IMR-90 (cell line): Measurements from ENCODE around the gene COL20A1. TPM values are rescaled to one million over a fixed set of nuclear protein-coding genes. Genes with fewer than 3 reads are reported as not detected.

ENCODE experiments used
- ATAC-seq: fragments of 200-7000 bp; cut with Tn5 transposase; 2 replicates; pipeline ENCODE4 v1.9.1; 2020; ENCODE audit warnings: low read depth, mild to moderate bottlenecking, moderate library complexity
- BruUV-seq: library from RNA; stranded (reverse); fragments of 400-500 nt; replicated peaks from 2 replicates; lab custom pipeline; 2021; lab: Mats Ljungman, UMichigan
- CTCF ChIA-PET: fragments of 300-600 bp; formaldehyde crosslinking; extraction: SDS; loops from one replicate; lab custom pipeline; 2021; ENCODE audit warnings: antibody characterized with exemption; lab: Yijun Ruan, JAX
- POLR2A ChIA-PET: fragments of 300-600 bp; sonication (Branson Sonifier 250); formaldehyde crosslinking; loops from one replicate; lab custom pipeline; 2022; ENCODE audit warnings: antibody characterized with exemption; ENCODE audit not compliant: unreplicated experiment; lab: Charles Lee
- DNase-seq: peaks from one replicate; pipeline ENCODE4 v3.0.0; 2013
- H2AFZ ChIP-seq: replicated peaks from 2 replicates; pipeline ENCODE3; 2013; ENCODE audit warnings: low read length, mild to moderate bottlenecking; ENCODE audit not compliant: poor library complexity
- H2AK5ac ChIP-seq: 2 replicates; pipeline ENCODE4 v1.6.1; 2013; ENCODE audit warnings: low read depth, low read length, inconsistent platforms
- H2AK9ac ChIP-seq: replicated peaks from 2 replicates; pipeline ENCODE3; 2013; ENCODE audit warnings: mild to moderate bottlenecking, low read depth, low read length, moderate library complexity; ENCODE audit not compliant: poor library complexity
- H2BK120ac ChIP-seq: 2 replicates; pipeline ENCODE4 v1.6.1; 2013; ENCODE audit warnings: low read depth, low read length, inconsistent platforms
- H2BK15ac ChIP-seq: 3 replicates; pipeline ENCODE4 v1.6.1; 2013; ENCODE audit warnings: low read depth, low read length, inconsistent platforms
- H2BK20ac ChIP-seq: 2 replicates; pipeline ENCODE4 v1.6.1; 2013; ENCODE audit warnings: low read depth, mild to moderate bottlenecking, inconsistent platforms, low read length, moderate library complexity
- H2BK5ac ChIP-seq: 2 replicates; pipeline ENCODE4 v1.6.1; 2013; ENCODE audit warnings: mild to moderate bottlenecking, low read depth, low read length, inconsistent platforms; ENCODE audit not compliant: poor library complexity, severe bottlenecking
- H3K14ac ChIP-seq: replicated peaks from 2 replicates; pipeline ENCODE4 v1.6.1; 2013; ENCODE audit warnings: low read depth, low read length, inconsistent platforms
- H3K18ac ChIP-seq: 2 replicates; pipeline ENCODE4 v1.6.1; 2013; ENCODE audit warnings: low read depth, low read length, control low read depth
- H3K23ac ChIP-seq: 2 replicates; pipeline ENCODE4 v1.6.1; 2013; ENCODE audit warnings: low read depth, low read length, inconsistent platforms
- H3K27ac ChIP-seq: 2 replicates; pipeline ENCODE4 v1.5.1; 2013; ENCODE audit warnings: mild to moderate bottlenecking, control low read depth, low read length; ENCODE audit not compliant: insufficient read depth
- H3K27me3 ChIP-seq: 2 replicates; pipeline ENCODE4 v1.6.1; 2013; ENCODE audit warnings: low read length; ENCODE audit not compliant: control insufficient read depth, insufficient read depth
- H3K36me3 ChIP-seq: 2 replicates; pipeline ENCODE4 v1.6.1; 2013; ENCODE audit warnings: low read length, mixed read lengths; ENCODE audit not compliant: control insufficient read depth, insufficient read depth
- H3K4ac ChIP-seq: 2 replicates; pipeline ENCODE4 v1.6.1; 2013; ENCODE audit warnings: low read depth, low read length, inconsistent platforms
- H3K4me1 ChIP-seq: 2 replicates; pipeline ENCODE4 v1.6.1; 2013; ENCODE audit warnings: low read length, mixed read lengths; ENCODE audit not compliant: control insufficient read depth, insufficient read depth
- H3K4me2 ChIP-seq: 2 replicates; pipeline ENCODE4 v1.6.1; 2013; ENCODE audit warnings: low read depth, mild to moderate bottlenecking, control low read depth, low read length, moderate library complexity
- H3K4me3 ChIP-seq: 2 replicates; pipeline ENCODE4 v1.5.1; 2013; ENCODE audit warnings: low read depth, mild to moderate bottlenecking, control low read depth, low read length, moderate library complexity; ENCODE audit not compliant: insufficient read depth
- H3K56ac ChIP-seq: 2 replicates; pipeline ENCODE4 v1.6.1; 2013; ENCODE audit warnings: low read length, inconsistent platforms; ENCODE audit not compliant: insufficient read depth; ENCODE audit errors: extremely low read depth
- H3K79me1 ChIP-seq, 2 experiments: 2 replicates each; pipeline ENCODE4 v1.6.1; 2013; ENCODE audit warnings: low read length in 2 of 2, inconsistent platforms in 1 of 2, low read depth in 1 of 2
- H3K9ac ChIP-seq: 2 replicates; pipeline ENCODE4 v1.6.1; 2013; ENCODE audit warnings: low read depth, low read length, control low read depth
- H3K9me1 ChIP-seq: 2 replicates; pipeline ENCODE4 v1.6.1; 2013; ENCODE audit warnings: low read length, inconsistent platforms; ENCODE audit not compliant: insufficient read depth
- H3K9me3 ChIP-seq: 2 replicates; pipeline ENCODE4 v1.6.1; 2013; ENCODE audit warnings: low read length; ENCODE audit not compliant: control insufficient read depth, insufficient read depth
- H4K20me1 ChIP-seq: 2 replicates; pipeline ENCODE4 v1.6.1; 2013; ENCODE audit warnings: low read length, inconsistent platforms; ENCODE audit not compliant: insufficient read depth
- H4K5ac ChIP-seq: 2 replicates; pipeline ENCODE4 v1.6.1; 2013; ENCODE audit warnings: mild to moderate bottlenecking, low read depth, low read length, control low read depth
- H4K8ac ChIP-seq, 2 experiments: 2 replicates each; pipeline ENCODE4 v1.6.1; 2013; ENCODE audit warnings: low read depth in 2 of 2, low read length in 2 of 2, control low read depth in 1 of 2, inconsistent platforms in 1 of 2
- H4K91ac ChIP-seq: 2 replicates; pipeline ENCODE4 v1.6.1; 2013; ENCODE audit warnings: low read depth, low read length, inconsistent platforms; ENCODE audit not compliant: insufficient read depth
- BHLHE40 ChIP-seq: fragments of 150-350 bp; IDR thresholded peaks from 2 replicates; pipeline ENCODE4 v1.6.1; 2016; ENCODE audit warnings: mild to moderate bottlenecking, low read depth, low read length
- CEBPB ChIP-seq: IDR thresholded peaks from 2 replicates; pipeline ENCODE4 v1.6.1; 2012; ENCODE audit warnings: low read depth, low read length, improper control_type of control experiment
- CHD1 ChIP-seq: IDR thresholded peaks from 2 replicates; pipeline ENCODE4 v1.6.1; 2012; ENCODE audit warnings: low read depth, low read length, improper control_type of control experiment
- FOS ChIP-seq: fragments of 150-350 bp; IDR thresholded peaks from 2 replicates; pipeline ENCODE4 v1.6.1; 2016; ENCODE audit warnings: low read depth, low read length
- MAFK ChIP-seq: IDR thresholded peaks from 2 replicates; pipeline ENCODE4 v1.6.1; 2012; ENCODE audit warnings: low read depth, low read length, improper control_type of control experiment
- MAZ ChIP-seq: IDR thresholded peaks from 2 replicates; pipeline ENCODE4 v1.6.1; 2012; ENCODE audit warnings: low read depth, mild to moderate bottlenecking, low read length, improper control_type of control experiment, moderate library complexity, borderline replicate concordance
- MXI1 ChIP-seq: IDR thresholded peaks from 2 replicates; pipeline ENCODE4 v1.6.1; 2012; ENCODE audit warnings: low read depth, mild to moderate bottlenecking, low read length, moderate library complexity, borderline replicate concordance
- NFE2L2 ChIP-seq: fragments of 150-350 bp; IDR thresholded peaks from 2 replicates; pipeline ENCODE4 v1.6.1; 2016; ENCODE audit warnings: low read depth, mild to moderate bottlenecking, low read length
- POLR2A ChIP-seq: IDR thresholded peaks from 2 replicates; pipeline ENCODE4 v1.6.1; 2012; ENCODE audit warnings: mild to moderate bottlenecking, low read depth, low read length
- RAD21 ChIP-seq: IDR thresholded peaks from 2 replicates; pipeline ENCODE4 v1.6.1; 2012; ENCODE audit warnings: low read length, improper control_type of control experiment
- RCOR1 ChIP-seq: IDR thresholded peaks from 2 replicates; pipeline ENCODE4 v1.6.1; 2012; ENCODE audit warnings: mild to moderate bottlenecking, low read length, improper control_type of control experiment; ENCODE audit not compliant: insufficient replicate concordance
- RFX5 ChIP-seq: IDR thresholded peaks from 2 replicates; pipeline ENCODE4 v1.8.0; 2012; ENCODE audit warnings: low read depth, mild to moderate bottlenecking, low read length, moderate library complexity
- SMC3 ChIP-seq: fragments of 150-350 bp; IDR thresholded peaks from 2 replicates; pipeline ENCODE4 v1.6.1; 2016; ENCODE audit warnings: low read depth, mild to moderate bottlenecking, antibody characterized with exemption, low read length, moderate library complexity
- WGBS, 2 experiments: methylation state at CpG; one replicate each; pipeline versions ENCODE4 v1.1.5 to v1.1.7; 2013; ENCODE audit warnings: missing lambda C conversion rate in 2 of 2; ENCODE audit not compliant: insufficient read length in 1 of 2; ENCODE audit errors: extremely low coverage in 2 of 2; 5-methylcytosine and 5-hydroxymethylcytosine counted together
- dilution Hi-C: fragments of 300-500 bp; cut with HindIII; formaldehyde crosslinking; loops from one replicate; pipeline ENCODE4 v1.14.3; 2018; ENCODE audit warnings: low sequenced_read_pairs; ENCODE audit not compliant: unreplicated experiment
- in situ Hi-C: fragments of 300-500 bp; cut with MboI; formaldehyde crosslinking; loops from 3 replicates; pipeline ENCODE4 v1.14.3; 2019; ENCODE audit warnings: low sequenced_read_pairs, inconsistent platforms, mixed read lengths
- intact Hi-C: fragments of 100-400 bp; cut with micrococcal nuclease; formaldehyde crosslinking; loops from 2 replicates; pipeline ENCODE4 v1.10.0; 2022
- polyA plus RNA-seq, 3 experiments: library from polyadenylated mRNA; depleted of rRNA; stranded (reverse); fragments of >200 nt; gene quantifications; 2 replicates each; pipeline ENCODE4 v1.2.3, GENCODE V29; 2012; ENCODE audit warnings: low replicate concordance in 1 of 3
- total RNA-seq: library from RNA; depleted of rRNA; stranded (reverse); fragments of >200 nt; gene quantifications from 2 replicates; pipeline ENCODE4 v1.2.3, GENCODE V29; 2012
- TF ChIP-seq, protein P1 (sequence below): fragments of 150-350 bp; IDR thresholded peaks from 2 replicates; pipeline ENCODE4 v1.6.1; 2016; ENCODE audit warnings: low read depth, mild to moderate bottlenecking, low read length, moderate library complexity, borderline replicate concordance

Gene COL20A1
- total and polyA plus RNA-seq, 2 of the 4 experiments (the other 2 are of a cell fraction) = not detected

DNA sequence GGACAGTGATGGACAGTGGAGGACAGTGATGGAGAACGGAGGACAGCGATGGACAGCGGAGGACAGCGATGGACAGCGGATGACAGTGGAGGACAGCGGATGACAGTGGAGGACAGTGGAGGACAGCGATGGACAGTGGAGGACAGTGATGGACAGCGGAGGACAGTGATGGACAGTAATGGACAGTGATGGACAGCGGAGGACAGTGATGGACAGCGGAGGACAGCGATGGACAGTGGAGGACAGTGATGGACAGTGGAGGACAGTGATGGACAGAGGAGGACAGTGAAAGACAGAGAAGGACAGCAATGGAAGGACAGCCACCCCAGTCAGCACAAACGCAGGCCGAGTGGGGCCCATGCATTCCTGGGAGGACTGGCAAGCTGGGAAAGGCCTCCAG, 35.4 kb upstream of the COL20A1 start:
- Histone ChIP-seq H3K4me1 (no peaks in the 10 kb centered on the region; the same call in 1 of the 2 replicates), H4K20me1 (no peaks in the 10 kb centered on the region; the same call in 1 of the 2 replicates), H4K5ac (no peak overlapping the region), H3K14ac (no peak overlapping the region), H4K8ac (no peak overlapping the region), H3K36me3 (no peaks in the 10 kb centered on the region), H3K56ac (no peak overlapping the region), H3K9me1 (no peaks in the 10 kb centered on the region), H2BK15ac (no peak overlapping the region), H2BK120ac (no peak overlapping the region), H3K4me3 (no peak overlapping the region), H3K27ac (no peak overlapping the region), H3K9ac (no peak overlapping the region), H3K9me3 (peaks cover 2% of the 10 kb centered on the region; the same call in 1 of the 2 replicates), H3K79me1 (no peaks in the 10 kb centered on the region), H2AFZ (no peak overlapping the region), H4K91ac (no peak overlapping the region), H2BK5ac (no peak overlapping the region), H2BK20ac (no peak overlapping the region), H3K23ac (no peak overlapping the region), H2AK5ac (no peak overlapping the region), H3K18ac (no peak overlapping the region), H3K4ac (no peak overlapping the region), H3K4me2 (no peak overlapping the region), H3K27me3 (peaks cover 91% of the 10 kb centered on the region), H2AK9ac (no peak overlapping the region)
- dilution Hi-C loops = no loop called here
- 97% methylated on average over 7 of the region's 13 CpGs; no CpG with 5 or more reads in 1 of the 2 experiments for WGBS, 2 experiments
- BruUV-seq = no TSS peak
- DNase-seq (no peak), ATAC-seq (no peak)
- TF ChIP-seq MXI1 (no peak), CHD1 (no peak), MAZ (no peak), RAD21 (no peak), RCOR1 (no peak), NFE2L2 (no peak), FOS (no peak), POLR2A (no peak), RFX5 (no peak), CEBPB (no peak), SMC3 (no peak), BHLHE40 (no peak), MAFK (no peak)
- TF ChIP-seq, protein P1, sequence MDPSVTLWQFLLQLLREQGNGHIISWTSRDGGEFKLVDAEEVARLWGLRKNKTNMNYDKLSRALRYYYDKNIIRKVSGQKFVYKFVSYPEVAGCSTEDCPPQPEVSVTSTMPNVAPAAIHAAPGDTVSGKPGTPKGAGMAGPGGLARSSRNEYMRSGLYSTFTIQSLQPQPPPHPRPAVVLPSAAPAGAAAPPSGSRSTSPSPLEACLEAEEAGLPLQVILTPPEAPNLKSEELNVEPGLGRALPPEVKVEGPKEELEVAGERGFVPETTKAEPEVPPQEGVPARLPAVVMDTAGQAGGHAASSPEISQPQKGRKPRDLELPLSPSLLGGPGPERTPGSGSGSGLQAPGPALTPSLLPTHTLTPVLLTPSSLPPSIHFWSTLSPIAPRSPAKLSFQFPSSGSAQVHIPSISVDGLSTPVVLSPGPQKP = no peak
- POLR2A ChIA-PET = no interaction called here
- in situ Hi-C loops = no loop called here
- CTCF ChIA-PET = no interaction called here
- intact Hi-C loops = no loop called here
